NCI-H510A (cell line): ENCODE results near the gene RNF38.
"Not testable (repeated sequence)": the region's sequence is repeated elsewhere in the genome, so short reads cannot be mapped to it uniquely, and the experiment has no call there.

Experiments
- DNase-seq: peaks from one replicate; lab custom pipeline; 2025; lab: John Stamatoyannopoulos, UW

RNF38 gene

GRCh38 chr9:36294996-36295395 is 105.1 kb downstream of the RNF38 start:
- DNase-seq = not testable (repeated sequence)

GRCh38 chr9:36293918-36294317 is 106.2 kb downstream of the RNF38 start:
- DNase-seq = no peak

- DNase-seq = no peak
Observed at GRCh38 chr9:36293171-36293570, 106.9 kb downstream of the RNF38 start.

GRCh38 chr9:36292641-36293040 is 107.4 kb downstream of the RNF38 start:
- DNase-seq = no peak

- DNase-seq = no peak
Observed at GRCh38 chr9:36290996-36291395, 109.1 kb downstream of the RNF38 start.

- DNase-seq = no peak
Observed at GRCh38 chr9:36289836-36290435, 110.1 kb downstream of the RNF38 start.

- DNase-seq = no peak
Observed at GRCh38 chr9:36288070-36288469, 112.0 kb downstream of the RNF38 start.
